Astrocyte of the cerebellum (primary cell): ENCODE data around the gene MXRA5.
A peak's percentile ranks its signal among the peaks of the same experiment; 100 is the strongest.
"Not testable (repeated sequence)": the region's sequence is repeated elsewhere in the genome, so short reads cannot be mapped to it uniquely, and the experiment has no call there.

Experiments used
- DNase-seq: peaks from one replicate; pipeline ENCODE4 v3.0.0-alpha.2; 2011; ENCODE audit warnings: low read depth
- H3K4me3 ChIP-seq: 2 replicates; pipeline ENCODE4 v1.5.1; 2011; ENCODE audit warnings: mild to moderate bottlenecking, low read depth, low read length, moderate library complexity
- CTCF ChIP-seq: IDR thresholded peaks from 2 replicates; pipeline ENCODE4 v1.5.1; 2012; ENCODE audit warnings: low read length, low read depth, moderate library complexity, mild to moderate bottlenecking; ENCODE audit errors: missing control alignments
- in situ Hi-C: cut with HindIII; loops from 2 replicates; pipeline ENCODE4 v1.10.0; 2017; ENCODE audit warnings: low sequenced_read_pairs

MXRA5 gene

GRCh38 chrX:3370656-3371055, 24.2 kb upstream of the MXRA5 start:
- TF ChIP-seq CTCF, result no peak
- no peak for DNase-seq
- in situ Hi-C loops, result no loop called here
- H3K4me3 ChIP-seq, result no peak overlapping the region

- TF ChIP-seq CTCF, result no peak
- in situ Hi-C loops, result no loop called here
- DNase-seq, result no peak
- H3K4me3 ChIP-seq, result no peak overlapping the region
Observed at GRCh38 chrX:3362956-3363355, 16.5 kb upstream of the MXRA5 start.

- H3K4me3 ChIP-seq, result no peak overlapping the region
- no peak for TF ChIP-seq CTCF
- no peak for DNase-seq
- in situ Hi-C loops, result no loop called here
Observed at GRCh38 chrX:3360881-3361280, 14.4 kb upstream of the MXRA5 start.

- in situ Hi-C loops, DNase-seq, H3K4me3 ChIP-seq: not testable (repeated sequence)
Observed at GRCh38 chrX:3352741-3353140, 6.3 kb upstream of the MXRA5 start.

- H3K4me3 ChIP-seq, result no peak overlapping the region
- no peak for TF ChIP-seq CTCF
- DNase-seq, result no peak
- in situ Hi-C loops, result no loop called here
Observed at GRCh38 chrX:3351276-3351675, 4.8 kb upstream of the MXRA5 start.

GRCh38 chrX:3348191-3348590, 1.7 kb upstream of the MXRA5 start:
- no peak for DNase-seq
- no peak for TF ChIP-seq CTCF
- in situ Hi-C loops, result no loop called here
- no peak overlapping the region for H3K4me3 ChIP-seq

- H3K4me3 ChIP-seq, result peak overlapping the region; percentile 71
- peak; percentile 33 for DNase-seq
- in situ Hi-C loops, result no loop called here
- no peak for TF ChIP-seq CTCF
Observed at GRCh38 chrX:3345281-3346191, 916 bp downstream of the MXRA5 start.

- in situ Hi-C loops, DNase-seq: not testable (repeated sequence)
Observed at GRCh38 chrX:3343569-3343968, 2.9 kb downstream of the MXRA5 start.

More at GRCh38 chrX:3343569-3343968, 2.9 kb downstream of the MXRA5 start:
- peak overlapping the region; percentile 15 for H3K4me3 ChIP-seq
